Pericardium fibroblast (primary cell): ENCODE measurements around the gene HBA2. TPM values are rescaled to one million over a fixed set of nuclear protein-coding genes. Genes with fewer than 3 reads are reported as not detected.

Experiments used
- total RNA-seq: library from RNA; depleted of rRNA; stranded (reverse); fragments of >200 nt; gene quantifications from 2 replicates; pipeline ENCODE4 v1.2.3, GENCODE V29; 2015

Gene HBA2
- 6.0 TPM in 1 of 2 replicates, not detected in the other for total RNA-seq

GRCh38 chr16:172374-172941, at the start of gene HBA2:
Gene HBA2, plus strand, starts transcription at chr16:172876. Its CDS starts 37 bp downstream, at chr16:172913.

GRCh38 chr16:152141-153128, 20.2 kb upstream of the HBA2 start, which contains the start of gene HBZ:
Gene HBZ, plus strand, starts transcription at chr16:152644. Its CDS starts 266 bp downstream, at chr16:152910.

DNA sequence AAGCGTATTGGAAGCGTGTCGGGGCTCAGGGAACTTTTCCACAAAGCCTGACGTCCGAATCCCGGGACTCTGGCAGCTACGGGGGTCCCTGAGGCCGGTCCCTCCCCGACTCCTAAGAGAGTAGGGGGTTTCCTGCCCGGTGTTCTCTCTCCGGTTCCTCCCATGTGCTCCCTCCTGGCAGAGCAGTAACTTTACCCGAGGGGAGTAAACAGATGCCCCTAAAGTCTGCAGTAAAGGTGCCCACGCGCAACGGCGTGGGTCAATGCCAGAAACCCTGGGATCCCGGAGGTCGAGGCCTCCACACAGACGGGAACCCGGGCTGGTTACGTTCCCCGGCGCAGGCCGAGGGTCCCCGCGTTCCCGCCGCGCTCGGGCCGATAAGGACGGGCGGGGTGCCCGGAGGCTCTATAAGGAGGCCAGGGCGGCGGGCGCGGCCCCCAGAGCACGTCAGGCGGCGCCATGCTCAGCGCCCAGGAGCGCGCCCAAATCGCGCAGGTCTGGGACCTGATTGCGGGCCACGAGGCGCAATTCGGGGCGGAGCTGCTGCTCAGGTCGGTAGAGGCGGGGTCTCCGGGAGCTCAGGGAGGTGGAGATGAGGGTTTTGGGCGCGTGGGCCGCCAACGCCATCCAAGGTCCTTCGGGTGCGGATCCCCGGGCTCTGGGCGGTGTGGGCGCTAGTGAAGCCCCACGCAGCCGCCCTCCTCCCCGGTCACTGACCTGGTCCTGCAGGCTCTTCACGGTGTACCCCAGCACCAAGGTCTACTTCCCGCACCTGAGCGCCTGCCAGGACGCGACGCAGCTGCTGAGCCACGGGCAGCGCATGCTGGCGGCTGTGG, 6.9 kb upstream of the HBA2 start, which contains the start of gene HBM:
TSS of gene HBM (plus strand) at position 440 of the 836 bp plus-strand sequence. CDS start at position 460, 20 bp downstream.

DNA sequence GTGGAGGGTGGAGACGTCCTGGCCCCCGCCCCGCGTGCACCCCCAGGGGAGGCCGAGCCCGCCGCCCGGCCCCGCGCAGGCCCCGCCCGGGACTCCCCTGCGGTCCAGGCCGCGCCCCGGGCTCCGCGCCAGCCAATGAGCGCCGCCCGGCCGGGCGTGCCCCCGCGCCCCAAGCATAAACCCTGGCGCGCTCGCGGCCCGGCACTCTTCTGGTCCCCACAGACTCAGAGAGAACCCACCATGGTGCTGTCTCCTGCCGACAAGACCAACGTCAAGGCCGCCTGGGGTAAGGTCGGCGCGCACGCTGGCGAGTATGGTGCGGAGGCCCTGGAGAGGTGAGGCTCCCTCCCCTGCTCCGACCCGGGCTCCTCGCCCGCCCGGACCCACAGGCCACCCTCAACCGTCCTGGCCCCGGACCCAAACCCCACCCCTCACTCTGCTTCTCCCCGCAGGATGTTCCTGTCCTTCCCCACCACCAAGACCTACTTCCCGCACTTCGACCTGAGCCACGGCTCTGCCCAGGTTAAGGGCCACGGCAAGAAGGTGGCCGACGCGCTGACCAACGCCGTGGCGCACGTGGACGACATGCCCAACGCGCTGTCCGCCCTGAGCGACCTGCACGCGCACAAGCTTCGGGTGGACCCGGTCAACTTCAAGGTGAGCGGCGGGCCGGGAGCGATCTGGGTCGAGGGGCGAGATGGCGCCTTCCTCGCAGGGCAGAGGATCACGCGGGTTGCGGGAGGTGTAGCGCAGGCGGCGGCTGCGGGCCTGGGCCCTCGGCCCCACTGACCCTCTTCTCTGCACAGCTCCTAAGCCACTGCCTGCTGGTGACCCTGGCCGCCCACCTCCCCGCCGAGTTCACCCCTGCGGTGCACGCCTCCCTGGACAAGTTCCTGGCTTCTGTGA, 4.1 kb downstream of the HBA2 start, which contains the start of gene HBA1:
TSS of gene HBA1 (plus strand) at position 204 of the 906 bp plus-strand sequence. CDS start at position 241, 37 bp downstream.

GRCh38 chr16:180101-180675, 7.5 kb downstream of the HBA2 start, which contains the start of gene HBQ1:
Gene HBQ1, plus strand, starts transcription at chr16:180459. Its CDS starts 28 bp downstream, at chr16:180487.

Other genes with a start within 250 kb of the HBA2 start
- 2.4 and 3.6 TPM in 2 replicates for gene POLR3K, start 119.3 kb upstream of the HBA2 start, total RNA-seq
- gene SNRNP25, start 119.0 kb upstream of the HBA2 start, total RNA-seq = 21.6 and 22.4 TPM in 2 replicates
- gene RHBDF1, start 100.2 kb upstream of the HBA2 start, total RNA-seq = 49.1 and 57.4 TPM in 2 replicates
- gene MPG, start 94.7 kb upstream of the HBA2 start, total RNA-seq = 228 and 320 TPM in 2 replicates
- gene NPRL3, start 34.2 kb upstream of the HBA2 start, total RNA-seq = 8.3 and 27.8 TPM in 2 replicates
- gene HBZ, start 20.2 kb upstream of the HBA2 start, total RNA-seq = not detected in 2 replicates
- not detected in 2 replicates for gene HBM, start 6.9 kb upstream of the HBA2 start, total RNA-seq
- 1.9 TPM in 1 of 2 replicates, not detected in the other for gene HBA1, start 3.8 kb downstream of the HBA2 start, total RNA-seq
- not detected in 2 replicates for gene HBQ1, start 7.6 kb downstream of the HBA2 start, total RNA-seq
- 20.9 and 44.8 TPM in 2 replicates for gene LUC7L, start 56.6 kb downstream of the HBA2 start, total RNA-seq
- gene FAM234A, start 61.9 kb downstream of the HBA2 start, total RNA-seq = 74.6 and 138 TPM in 2 replicates
- 0.94 and 3.4 TPM in 2 replicates for gene RGS11, start 103.1 kb downstream of the HBA2 start, total RNA-seq
- gene ARHGDIG, start 107.7 kb downstream of the HBA2 start, total RNA-seq = 2.8 TPM in 1 of 2 replicates, not detected in the other
- 0.09 and 0.12 TPM in 2 replicates for gene PDIA2, start 110.3 kb downstream of the HBA2 start, total RNA-seq
- 17.3 and 18.3 TPM in 2 replicates for gene AXIN1, start 179.8 kb downstream of the HBA2 start, total RNA-seq
- gene MRPL28, start 197.7 kb downstream of the HBA2 start, total RNA-seq = 86.1 and 88.2 TPM in 2 replicates
- 56.3 and 67.3 TPM in 2 replicates for gene PGAP6, start 209.1 kb downstream of the HBA2 start, total RNA-seq
- gene NME4, start 224.3 kb downstream of the HBA2 start, total RNA-seq = 169 and 171 TPM in 2 replicates
- 16.6 and 19.5 TPM in 2 replicates for gene DECR2, start 229.0 kb downstream of the HBA2 start, total RNA-seq